Omental fat pad (tissue), 4 donors: ENCODE results near the gene CCDC60. TPM values are rescaled to one million over a fixed set of nuclear protein-coding genes. Genes with fewer than 3 reads are reported as not detected.

Experiments
- ATAC-seq: fragments of 150-250 bp; one replicate; pipeline ENCODE4 v1.9.1; 2016; ENCODE audit warnings: mild to moderate bottlenecking, moderate library complexity; ENCODE audit not compliant: low FRiP score
- DNase-seq: peaks from one replicate; pipeline ENCODE4 v3.0.0-alpha.2; 2019; ENCODE audit warnings: low spot score
- total RNA-seq, 4 donors: library from RNA; depleted of rRNA; stranded (reverse); fragments of >200 nt; gene quantifications; one replicate each; pipeline ENCODE4 v1.1.0, GENCODE V29; 2016
- TF ChIP-seq, protein P1 (sequence below), 3 donors: fragments of 450-650 bp; IDR thresholded peaks; one replicate each; pipeline ENCODE4 v1.5.1; 2016 to 2017; ENCODE audit warnings: antibody characterized with exemption in 3 of 3, mild to moderate bottlenecking in 3 of 3, moderate library complexity in 2 of 3

Gene CCDC60
- total RNA-seq, 4 donors from 2014 or later = not detected

- ATAC-seq (no peak), DNase-seq (no peak)
- TF ChIP-seq, protein P1, sequence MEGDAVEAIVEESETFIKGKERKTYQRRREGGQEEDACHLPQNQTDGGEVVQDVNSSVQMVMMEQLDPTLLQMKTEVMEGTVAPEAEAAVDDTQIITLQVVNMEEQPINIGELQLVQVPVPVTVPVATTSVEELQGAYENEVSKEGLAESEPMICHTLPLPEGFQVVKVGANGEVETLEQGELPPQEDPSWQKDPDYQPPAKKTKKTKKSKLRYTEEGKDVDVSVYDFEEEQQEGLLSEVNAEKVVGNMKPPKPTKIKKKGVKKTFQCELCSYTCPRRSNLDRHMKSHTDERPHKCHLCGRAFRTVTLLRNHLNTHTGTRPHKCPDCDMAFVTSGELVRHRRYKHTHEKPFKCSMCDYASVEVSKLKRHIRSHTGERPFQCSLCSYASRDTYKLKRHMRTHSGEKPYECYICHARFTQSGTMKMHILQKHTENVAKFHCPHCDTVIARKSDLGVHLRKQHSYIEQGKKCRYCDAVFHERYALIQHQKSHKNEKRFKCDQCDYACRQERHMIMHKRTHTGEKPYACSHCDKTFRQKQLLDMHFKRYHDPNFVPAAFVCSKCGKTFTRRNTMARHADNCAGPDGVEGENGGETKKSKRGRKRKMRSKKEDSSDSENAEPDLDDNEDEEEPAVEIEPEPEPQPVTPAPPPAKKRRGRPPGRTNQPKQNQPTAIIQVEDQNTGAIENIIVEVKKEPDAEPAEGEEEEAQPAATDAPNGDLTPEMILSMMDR (IDR thresholded peaks at IDR 0.05) = no peak
Observed at GRCh38 chr12:119431151-119431550, 96.6 kb downstream of the CCDC60 start.

GRCh38 chr12:119432949-119433348 lies 98.4 kb downstream of the CCDC60 start:
- DNase-seq (no peak), ATAC-seq (no peak)
- TF ChIP-seq, protein P1 (IDR thresholded peaks at IDR 0.05) = no peak

DNA sequence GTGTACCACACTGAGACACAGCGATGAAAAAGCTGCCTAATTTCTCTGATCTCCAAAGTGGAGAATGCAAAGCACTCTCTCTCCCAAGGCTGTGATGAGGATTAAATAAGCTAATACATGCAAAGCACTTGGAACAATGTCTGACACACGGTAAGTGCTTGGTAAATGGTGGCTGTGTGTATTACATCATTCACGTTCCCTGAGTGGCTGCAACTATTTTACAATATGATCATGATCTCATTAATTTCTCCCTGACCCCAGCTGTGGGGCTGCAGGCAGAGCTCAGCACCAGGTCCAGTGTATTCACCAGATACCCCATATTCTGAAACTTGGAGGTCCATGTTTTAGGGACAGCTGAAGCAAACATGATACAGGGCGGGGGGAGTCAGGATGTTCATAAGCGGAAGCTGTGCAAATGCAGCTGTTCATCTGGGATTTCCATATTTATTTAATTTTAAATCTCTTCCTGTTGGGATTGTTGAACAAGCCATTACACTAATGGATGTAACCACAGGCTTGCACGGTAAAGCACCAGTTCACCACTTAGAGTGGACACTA lies 106.4 kb downstream of the CCDC60 start:
- no peak for ATAC-seq
- TF ChIP-seq, protein P1 (IDR thresholded peaks at IDR 0.05) = no peak

GRCh38 chr12:119444462-119445044 lies 110.0 kb downstream of the CCDC60 start:
- no peak for ATAC-seq
- no peak for DNase-seq

More for the DNA sequence above, 106.4 kb downstream of the CCDC60 start:
- no peak for DNase-seq

DNA sequence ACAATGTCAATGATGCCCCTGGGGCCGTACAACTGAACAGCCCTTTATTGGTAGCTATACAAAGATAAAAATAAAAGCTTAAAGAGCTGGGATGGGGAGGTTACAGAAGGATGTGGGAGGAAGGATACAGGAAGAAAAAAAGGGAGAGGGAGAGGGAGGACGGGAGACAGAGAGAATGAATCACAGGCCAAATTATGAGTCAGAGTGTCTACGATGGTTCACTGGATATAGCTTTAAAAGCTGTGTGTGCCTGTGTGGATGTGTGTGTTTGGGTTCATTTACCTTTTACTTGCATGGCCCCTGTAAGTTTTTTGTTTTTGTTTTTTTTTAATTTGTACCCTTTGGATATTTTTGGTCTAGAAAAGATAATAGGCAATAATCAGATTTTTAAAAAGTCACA lies 111.9 kb downstream of the CCDC60 start:
- ATAC-seq = no peak
- TF ChIP-seq, protein P1 (IDR thresholded peaks at IDR 0.05) = no peak
- no peak for DNase-seq

More at GRCh38 chr12:119444462-119445044, 110.0 kb downstream of the CCDC60 start:
- TF ChIP-seq, protein P1 (IDR thresholded peaks at IDR 0.05) = no peak

GRCh38 chr12:119447126-119447525 lies 112.6 kb downstream of the CCDC60 start:
- TF ChIP-seq, protein P1 (IDR thresholded peaks at IDR 0.05) = no peak

DNA sequence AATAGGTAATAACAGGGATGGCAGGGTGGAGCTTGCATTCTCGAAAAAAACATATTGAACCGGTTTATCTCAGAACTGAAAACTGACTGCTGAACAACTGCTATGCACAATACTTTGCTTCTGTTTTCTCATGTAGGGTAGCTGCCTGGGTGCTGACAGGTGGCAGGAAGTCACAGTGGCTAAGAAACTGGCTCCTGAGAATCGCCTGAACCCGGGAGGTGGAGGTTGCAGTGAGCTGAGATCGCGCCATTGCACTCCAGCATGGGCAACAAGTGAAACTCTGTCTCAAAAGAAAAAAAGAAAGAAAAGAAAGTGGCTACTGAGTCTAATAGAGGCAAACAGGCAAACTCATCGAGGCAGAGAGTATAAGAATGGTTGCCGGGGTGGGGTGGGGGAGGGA lies 113.1 kb downstream of the CCDC60 start:
- TF ChIP-seq, protein P1 (IDR thresholded peaks at IDR 0.05) = no peak
- ATAC-seq = no peak
- no peak for DNase-seq

More at GRCh38 chr12:119447126-119447525, 112.6 kb downstream of the CCDC60 start:
- no peak for ATAC-seq
- DNase-seq = no peak
